VCaP (cell line): Measurements from ENCODE around the gene DENND10.
"Not testable (repeated sequence)": the region's sequence is repeated elsewhere in the genome, so short reads cannot be mapped to it uniquely, and the experiment has no call there.

ENCODE experiments used
- H3K27ac ChIP-seq: fragments of 450-650 bp; 2 replicates; pipeline ENCODE4 v1.5.1; 2017
- CTCF ChIP-seq: fragments of 450-650 bp; conservative IDR thresholded peaks from 2 replicates; pipeline ENCODE4 v1.5.1; 2017; ENCODE audit warnings: mild to moderate bottlenecking, moderate library complexity

Gene DENND10

GRCh38 chr10:119129721-119130120 is 25.8 kb downstream of the DENND10 start:
- H3K27ac ChIP-seq, result no peak overlapping the region

GRCh38 chr10:119131512-119132240 is 27.8 kb downstream of the DENND10 start:
- no peak for TF ChIP-seq CTCF
- no peak overlapping the region for H3K27ac ChIP-seq

More at GRCh38 chr10:119129721-119130120, 25.8 kb downstream of the DENND10 start:
- TF ChIP-seq CTCF, result no peak

- no peak overlapping the region for H3K27ac ChIP-seq
- TF ChIP-seq CTCF, result no peak
Observed at GRCh38 chr10:119132521-119133345, 28.8 kb downstream of the DENND10 start.

- no peak overlapping the region for H3K27ac ChIP-seq
- TF ChIP-seq CTCF, result no peak
Observed at GRCh38 chr10:119133949-119134348, 30.0 kb downstream of the DENND10 start.

- TF ChIP-seq CTCF, result no peak
- no peak overlapping the region for H3K27ac ChIP-seq
Observed at GRCh38 chr10:119135513-119135881, 31.6 kb downstream of the DENND10 start.

- TF ChIP-seq CTCF, result no peak
- no peak overlapping the region for H3K27ac ChIP-seq
Observed at GRCh38 chr10:119136084-119136483, 32.2 kb downstream of the DENND10 start.

GRCh38 chr10:119137878-119138277 is 34.0 kb downstream of the DENND10 start:
- not testable (repeated sequence) for H3K27ac ChIP-seq
